HG03175 (cell line): ENCODE results near the gene CHD5.

Source experiments
- ATAC-seq: cut with Tn5 transposase; IDR thresholded peaks from one replicate; pipeline ENCODE4 v1.9.1; 2021; ENCODE audit warnings: mild to moderate bottlenecking, moderate library complexity; ENCODE audit not compliant: unreplicated experiment

Gene CHD5

GRCh38 chr1:6175411-6175828, 4.7 kb downstream of the CHD5 start:
- ATAC-seq = no peak

GRCh38 chr1:6174621-6175410, 5.3 kb downstream of the CHD5 start:
- ATAC-seq = no peak

GRCh38 chr1:6172549-6172948, 7.6 kb downstream of the CHD5 start:
- no peak for ATAC-seq

- no peak for ATAC-seq
Measured at GRCh38 chr1:6171548-6172124, 8.5 kb downstream of the CHD5 start.

- no peak for ATAC-seq
Measured at GRCh38 chr1:6170742-6171201, 9.3 kb downstream of the CHD5 start.

- ATAC-seq = no peak
Measured at GRCh38 chr1:6170116-6170741, 9.9 kb downstream of the CHD5 start.

- ATAC-seq = no peak
Measured at GRCh38 chr1:6168947-6169586, 11.1 kb downstream of the CHD5 start.

- no peak for ATAC-seq
Measured at GRCh38 chr1:6167391-6168303, 12.5 kb downstream of the CHD5 start.

- ATAC-seq = no peak
Measured at GRCh38 chr1:6166655-6167390, 13.3 kb downstream of the CHD5 start.

GRCh38 chr1:6166221-6166620, 13.9 kb downstream of the CHD5 start:
- no peak for ATAC-seq

- ATAC-seq = no peak
Measured at GRCh38 chr1:6165441-6165985, 14.6 kb downstream of the CHD5 start.

GRCh38 chr1:6165027-6165426, 15.1 kb downstream of the CHD5 start:
- ATAC-seq = no peak

- no peak for ATAC-seq
Measured at GRCh38 chr1:6163973-6164617, 16.0 kb downstream of the CHD5 start.

GRCh38 chr1:6163191-6163972, 16.7 kb downstream of the CHD5 start:
- no peak for ATAC-seq

- no peak for ATAC-seq
Measured at GRCh38 chr1:6162773-6163172, 17.3 kb downstream of the CHD5 start.

GRCh38 chr1:6162341-6162740, 17.8 kb downstream of the CHD5 start:
- no peak for ATAC-seq

- ATAC-seq = no peak
Measured at GRCh38 chr1:6158181-6158580, 21.9 kb downstream of the CHD5 start.

- ATAC-seq = no peak
Measured at GRCh38 chr1:6157528-6158174, 22.5 kb downstream of the CHD5 start.
